ENCODE data around the gene PLAU.

- TF ChIP-seq CREB1 (IDR thresholded peaks at IDR 0.05; ENCODE audit: low read depth) (no peak), ZBTB7A (IDR thresholded peaks at IDR 0.05; ENCODE audit: low read depth) (no peak), USF1 (IDR thresholded peaks at IDR 0.05) (no peak), RAD21 (IDR thresholded peaks at IDR 0.05; ENCODE audit: low read depth) (no peak)
Measured at GRCh38 chr10:73893426-73893825, 17.5 kb upstream of the PLAU start.

Measured in Ishikawa (cell line).